Measurements from ENCODE around the gene MRPL11.

MRPL11 gene

DNA sequence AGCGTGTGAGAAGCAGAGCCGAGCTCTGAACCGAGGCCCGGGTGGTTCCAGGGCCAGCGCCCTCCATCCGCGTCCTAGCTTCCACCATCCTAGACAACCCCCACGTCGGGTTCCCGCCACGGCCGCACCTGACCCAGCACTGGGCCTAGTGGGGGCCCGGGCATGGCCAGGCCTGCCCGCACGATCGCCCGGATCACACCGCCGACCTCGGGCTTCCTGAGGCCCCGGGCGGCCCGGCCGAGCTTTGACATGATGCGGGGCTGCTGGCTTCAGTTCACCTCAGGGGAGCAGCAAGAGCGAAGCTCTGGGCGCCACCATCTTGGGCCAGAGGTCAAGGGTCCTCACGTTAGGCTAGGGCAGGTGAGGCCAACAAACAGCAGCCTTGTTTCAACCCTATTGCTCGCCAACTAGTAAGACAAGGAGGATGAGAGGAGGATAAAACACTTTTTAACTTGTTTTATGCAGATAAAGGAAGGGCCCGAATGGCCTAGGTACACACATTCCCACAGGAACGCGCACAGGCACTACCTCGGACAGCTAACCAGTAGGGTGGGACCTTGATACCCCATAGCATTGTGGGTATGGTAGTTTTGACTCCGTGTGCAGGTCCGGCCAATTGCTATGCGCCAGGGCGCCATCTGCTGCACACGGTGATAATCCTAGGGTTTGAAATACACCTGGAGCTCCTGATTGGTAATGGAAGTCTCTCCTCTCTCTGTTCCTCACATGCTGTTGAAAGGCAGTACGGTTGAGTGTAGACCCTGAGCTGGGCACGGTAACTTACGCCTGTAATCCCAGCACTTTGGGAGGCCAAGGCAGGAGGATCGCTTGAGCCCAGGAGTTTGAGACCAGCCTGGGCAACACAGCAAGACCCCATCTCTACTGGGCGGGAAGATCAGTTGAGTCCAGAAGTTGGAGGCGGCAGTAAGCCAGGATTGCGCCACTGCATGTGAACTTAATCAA is at the start of gene MRPL11:
Gene MRPL11 (minus strand): TSS at position 345 of the 963 bp plus-strand sequence. CDS start 94 bp downstream, at position 251.
- peak; percentile 76 for DNase-seq (ENCODE audit: low read depth)

DNA sequence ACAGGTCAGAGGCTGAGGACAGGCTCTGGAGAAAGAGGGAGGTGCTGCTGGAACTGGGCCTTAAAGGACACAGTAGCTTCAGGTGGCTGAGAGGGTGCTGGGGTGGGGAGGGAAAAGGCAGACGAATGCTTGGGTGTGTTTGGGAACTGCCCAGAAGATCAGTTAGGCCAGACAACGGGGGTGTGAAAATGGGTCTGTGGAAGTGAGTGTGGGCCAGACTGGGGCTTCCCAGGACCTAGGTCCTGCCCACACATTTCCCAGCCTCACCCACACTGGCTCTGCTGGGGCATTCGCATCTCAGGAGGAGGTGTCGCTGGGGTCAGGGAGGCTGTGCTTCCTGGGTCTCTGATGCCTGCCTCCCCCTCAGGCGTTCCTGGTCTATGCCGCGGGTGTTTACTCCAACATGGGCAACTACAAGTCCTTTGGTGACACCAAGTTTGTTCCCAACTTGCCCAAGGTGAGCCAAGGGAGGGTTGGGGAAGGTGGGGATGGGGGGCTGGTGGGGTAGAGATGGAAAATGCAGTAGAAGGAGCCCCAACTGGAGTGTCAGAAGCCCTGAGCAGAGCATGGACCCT is 46.2 kb upstream of the MRPL11 start:
- DNase-seq (ENCODE audit: low read depth), result no peak

DNA sequence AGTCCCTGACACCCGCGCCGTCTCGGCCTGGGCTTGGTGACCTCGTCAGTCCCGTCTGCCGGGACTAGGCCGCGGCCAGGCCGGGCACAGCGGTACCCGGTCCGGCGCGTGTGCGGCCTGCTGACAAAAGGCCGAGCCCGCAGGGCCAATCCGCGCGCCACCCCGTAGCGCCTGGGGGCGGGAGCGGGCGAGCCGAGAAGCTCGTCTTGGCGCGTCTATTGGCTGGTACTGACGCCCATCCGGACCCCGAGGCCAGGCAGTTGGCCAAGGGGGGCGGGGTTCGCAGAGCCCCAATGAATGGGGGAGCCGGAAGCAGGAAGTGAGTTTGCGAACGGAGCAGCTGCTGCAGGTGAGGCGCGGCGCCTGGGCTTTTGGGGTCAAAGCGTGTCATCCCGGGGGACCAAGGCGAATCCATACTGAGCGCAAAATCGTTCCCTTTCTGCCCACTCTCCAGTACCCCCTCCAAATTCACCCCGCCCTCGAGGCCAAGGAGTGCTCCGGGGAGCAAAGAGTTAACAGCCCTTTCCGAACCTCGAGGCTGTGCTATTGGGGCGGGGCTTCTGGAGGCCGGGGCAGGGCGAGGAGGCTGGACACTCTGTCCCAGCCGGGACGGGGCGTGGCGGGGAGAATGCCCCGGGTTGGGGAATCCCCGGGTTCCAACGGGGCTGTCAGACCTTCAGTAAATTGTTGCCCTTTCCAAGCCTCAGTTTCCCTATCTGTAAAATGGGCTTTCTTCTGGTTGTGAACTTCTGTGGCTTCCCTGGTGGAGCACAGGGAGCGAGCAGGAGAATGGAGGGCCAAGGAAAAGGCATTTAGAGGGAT is 41.7 kb upstream of the MRPL11 start, which contains the start of gene DPP3:
Gene DPP3 (plus strand): TSS at position 318 of the 822 bp plus-strand sequence. CDS start 1,767 bp downstream, outside the sequence.
- DNase-seq (ENCODE audit: low read depth), result peak; percentile 91

DNA sequence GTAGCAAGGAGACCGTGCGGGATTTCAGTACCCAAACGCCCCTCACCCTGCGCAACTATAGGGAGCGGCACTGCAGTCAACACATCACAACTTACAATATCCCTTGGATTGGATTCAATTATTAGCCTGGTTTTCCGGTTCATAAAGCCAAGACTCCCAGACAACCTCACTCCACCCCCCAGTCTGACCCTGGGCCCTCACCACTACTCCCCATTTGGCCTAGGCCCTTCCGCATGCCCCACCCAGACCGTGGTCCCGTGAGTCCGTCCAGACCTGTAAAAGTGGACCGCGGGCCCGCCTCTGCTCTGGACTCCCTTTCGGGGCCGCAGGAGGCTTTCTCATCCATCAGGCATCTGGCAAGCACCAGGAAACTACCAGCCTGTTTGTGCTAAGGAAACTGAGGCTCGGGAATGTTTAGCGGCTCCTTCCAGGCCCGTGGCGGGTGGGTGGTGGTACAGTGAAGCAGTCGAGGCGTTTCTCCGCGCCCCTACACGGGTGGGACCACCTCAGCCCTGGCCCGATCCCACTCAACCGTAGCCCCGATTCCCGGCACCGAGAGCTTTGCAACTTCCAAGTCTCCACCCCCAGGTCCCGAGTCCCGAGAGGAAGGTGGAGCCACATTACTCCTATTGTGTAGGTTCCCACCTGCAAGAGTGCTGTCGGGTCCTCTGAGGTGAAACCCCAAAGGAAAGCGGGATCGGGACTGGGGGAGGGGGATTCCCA is 40.9 kb upstream of the MRPL11 start:
- no peak for DNase-seq (ENCODE audit: low read depth)

DNA sequence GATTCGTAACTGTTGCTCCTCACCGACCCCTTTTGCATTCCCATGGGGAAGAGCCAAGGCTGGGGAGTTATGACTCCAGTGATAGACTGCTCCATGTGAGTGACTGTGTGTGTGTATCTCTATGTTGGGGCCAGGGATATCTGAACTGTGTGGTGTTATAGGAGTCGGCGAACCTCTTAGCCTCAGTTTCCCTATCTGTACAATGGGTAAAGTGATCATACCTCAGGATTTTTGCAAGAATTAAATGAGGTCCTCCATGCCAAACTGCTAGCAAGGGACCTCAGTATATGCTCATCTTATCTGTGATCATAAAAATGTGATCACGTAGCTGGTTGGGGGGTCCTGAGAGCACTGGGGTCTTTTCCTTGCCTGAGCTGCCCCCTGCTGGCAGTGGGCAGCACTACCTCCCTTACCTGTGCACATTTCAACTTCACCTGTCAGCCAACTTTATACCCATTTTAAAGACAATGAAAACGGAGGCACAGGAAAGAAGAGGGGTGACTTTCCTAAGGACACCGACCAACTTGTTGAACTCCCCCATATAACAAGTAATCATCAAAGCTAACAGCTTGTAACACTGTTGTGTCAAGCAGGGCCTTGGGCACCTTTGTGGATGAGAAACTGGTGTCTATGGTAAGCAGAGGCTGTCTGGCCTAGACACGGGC is 40.2 kb upstream of the MRPL11 start:
- no peak for DNase-seq (ENCODE audit: low read depth)

DNA sequence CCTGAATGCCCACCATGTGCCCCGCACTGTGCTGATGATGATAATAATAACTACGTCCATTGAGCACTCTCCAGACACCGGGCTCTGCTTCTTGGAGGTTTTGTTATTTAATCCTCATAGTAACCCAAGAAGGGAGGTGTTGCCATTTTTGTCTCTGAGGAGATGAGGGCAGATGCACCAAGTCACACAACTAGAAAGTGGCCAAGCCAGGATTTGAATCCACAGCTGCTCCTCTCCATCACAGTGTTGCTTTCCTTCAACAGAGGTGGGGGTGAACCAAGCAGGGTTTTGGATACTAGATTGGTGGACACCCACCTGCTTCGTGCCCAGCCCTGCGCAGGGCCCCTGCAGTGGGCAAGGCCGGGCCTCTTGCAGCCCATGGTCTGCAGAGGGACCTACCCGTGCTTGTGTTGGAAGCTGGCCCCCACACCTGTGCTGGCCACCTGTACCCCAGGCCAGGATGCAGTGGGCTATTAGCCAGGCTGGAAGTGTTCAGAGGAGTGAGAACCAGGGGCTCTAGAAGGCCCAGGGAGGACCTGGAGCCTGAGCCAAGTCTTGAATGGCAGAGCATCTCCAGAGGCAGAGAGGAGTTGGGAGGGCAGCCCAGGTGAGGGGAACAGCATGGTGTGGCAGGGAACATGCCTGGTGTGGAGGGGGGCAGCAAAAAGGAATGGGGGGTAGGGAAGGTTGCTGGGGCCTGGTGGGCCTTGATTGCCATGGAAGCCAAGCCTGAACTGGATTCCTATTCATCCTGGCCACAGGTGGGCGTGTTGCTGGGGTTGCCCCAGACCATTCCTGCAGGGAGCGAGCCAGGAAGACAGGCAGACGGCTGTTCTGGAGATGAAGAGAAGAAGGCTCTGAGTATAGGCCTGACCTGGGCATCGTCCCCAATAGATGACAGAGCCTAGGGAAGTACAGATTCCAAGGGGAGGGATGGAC is 38.9 kb upstream of the MRPL11 start:
- no peak for DNase-seq (ENCODE audit: low read depth)

DNA sequence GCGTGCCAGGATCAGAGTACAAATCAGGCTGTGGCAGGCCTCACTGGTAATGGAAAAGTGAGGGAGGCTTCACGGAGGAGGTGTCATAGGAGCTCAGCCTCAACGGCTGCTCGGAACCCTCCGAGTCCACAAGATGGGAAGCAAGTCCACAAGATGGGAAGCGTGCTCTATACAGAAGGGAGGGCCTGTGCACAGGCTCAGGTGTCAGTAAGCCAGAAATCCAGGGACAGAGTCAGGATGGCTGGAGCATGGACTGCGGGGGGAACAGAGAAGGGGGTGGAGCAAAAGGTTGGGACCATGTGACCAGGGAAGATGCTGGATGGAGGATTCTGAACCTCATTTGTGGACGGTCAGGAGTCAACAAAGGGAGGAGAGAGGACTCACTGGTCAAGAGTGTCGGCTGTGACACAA is 38.2 kb upstream of the MRPL11 start:
- DNase-seq (ENCODE audit: low read depth), result no peak

DNA sequence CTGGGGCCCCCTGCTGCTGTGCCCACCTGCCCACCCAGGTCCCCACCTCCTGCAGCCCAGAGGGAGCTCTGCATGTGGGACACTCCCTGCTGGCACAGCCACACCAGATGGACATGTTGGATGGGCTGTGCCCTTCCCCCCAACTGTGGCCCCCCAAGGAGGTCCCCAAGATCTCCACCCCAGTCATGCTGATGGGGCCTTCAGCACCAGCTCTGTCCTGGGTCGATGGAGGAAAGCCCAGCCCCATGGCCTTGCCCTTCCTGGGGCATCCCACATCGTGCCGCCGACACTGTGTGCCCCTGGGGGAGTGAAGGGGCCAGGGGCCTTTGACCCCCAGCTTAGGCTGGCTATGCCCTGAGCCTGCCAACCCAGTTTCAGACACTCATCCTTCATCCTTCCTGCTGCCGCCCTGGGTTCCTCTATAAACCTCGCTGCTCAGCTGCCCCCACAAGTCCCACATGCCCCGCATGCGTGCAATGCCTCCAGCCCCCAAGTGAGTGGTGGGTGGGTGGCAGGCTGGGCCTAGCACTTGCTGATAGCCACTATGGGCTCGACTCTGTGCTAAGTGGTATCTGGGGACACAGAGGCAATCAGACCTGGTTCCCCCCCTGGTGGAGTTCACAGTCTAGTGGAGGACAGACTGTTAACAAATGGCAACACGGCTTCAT is 37.7 kb upstream of the MRPL11 start:
- DNase-seq (ENCODE audit: low read depth), result no peak

DNA sequence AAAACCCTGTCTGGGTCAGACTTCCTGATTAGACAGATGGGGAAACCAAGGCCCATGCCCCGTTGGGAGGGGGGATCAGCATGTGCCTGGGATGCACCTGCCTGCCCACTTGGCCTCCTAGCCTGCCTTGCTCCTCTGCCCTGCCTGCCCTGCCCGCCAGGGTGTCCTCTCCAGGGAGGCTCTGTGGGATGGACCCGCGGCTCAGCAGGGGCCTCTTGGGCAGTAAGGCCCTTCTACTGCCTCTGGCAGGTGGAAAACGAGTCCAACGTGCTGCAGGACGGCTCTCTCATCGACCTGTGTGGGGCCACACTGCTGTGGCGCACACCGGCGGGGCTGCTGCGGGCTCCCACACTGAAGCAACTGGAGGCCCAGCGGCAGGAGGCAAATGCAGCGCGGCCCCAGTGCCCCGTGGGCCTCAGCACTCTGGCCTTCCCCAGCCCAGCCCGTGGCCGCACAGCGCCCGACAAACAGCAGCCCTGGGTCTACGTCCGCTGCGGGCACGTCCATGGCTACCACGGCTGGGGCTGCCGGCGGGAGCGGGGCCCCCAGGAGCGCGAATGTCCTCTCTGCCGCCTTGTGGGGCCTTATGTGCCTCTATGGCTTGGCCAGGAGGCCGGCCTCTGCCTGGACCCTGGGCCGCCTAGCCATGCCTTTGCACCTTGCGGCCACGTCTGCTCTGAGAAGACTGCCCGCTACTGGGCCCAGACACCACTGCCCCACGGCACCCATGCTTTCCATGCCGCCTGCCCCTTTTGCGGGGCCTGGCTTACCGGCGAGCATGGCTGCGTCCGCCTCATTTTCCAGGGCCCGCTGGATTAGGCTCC is 36.9 kb upstream of the MRPL11 start:
- DNase-seq (ENCODE audit: low read depth), result no peak

DNA sequence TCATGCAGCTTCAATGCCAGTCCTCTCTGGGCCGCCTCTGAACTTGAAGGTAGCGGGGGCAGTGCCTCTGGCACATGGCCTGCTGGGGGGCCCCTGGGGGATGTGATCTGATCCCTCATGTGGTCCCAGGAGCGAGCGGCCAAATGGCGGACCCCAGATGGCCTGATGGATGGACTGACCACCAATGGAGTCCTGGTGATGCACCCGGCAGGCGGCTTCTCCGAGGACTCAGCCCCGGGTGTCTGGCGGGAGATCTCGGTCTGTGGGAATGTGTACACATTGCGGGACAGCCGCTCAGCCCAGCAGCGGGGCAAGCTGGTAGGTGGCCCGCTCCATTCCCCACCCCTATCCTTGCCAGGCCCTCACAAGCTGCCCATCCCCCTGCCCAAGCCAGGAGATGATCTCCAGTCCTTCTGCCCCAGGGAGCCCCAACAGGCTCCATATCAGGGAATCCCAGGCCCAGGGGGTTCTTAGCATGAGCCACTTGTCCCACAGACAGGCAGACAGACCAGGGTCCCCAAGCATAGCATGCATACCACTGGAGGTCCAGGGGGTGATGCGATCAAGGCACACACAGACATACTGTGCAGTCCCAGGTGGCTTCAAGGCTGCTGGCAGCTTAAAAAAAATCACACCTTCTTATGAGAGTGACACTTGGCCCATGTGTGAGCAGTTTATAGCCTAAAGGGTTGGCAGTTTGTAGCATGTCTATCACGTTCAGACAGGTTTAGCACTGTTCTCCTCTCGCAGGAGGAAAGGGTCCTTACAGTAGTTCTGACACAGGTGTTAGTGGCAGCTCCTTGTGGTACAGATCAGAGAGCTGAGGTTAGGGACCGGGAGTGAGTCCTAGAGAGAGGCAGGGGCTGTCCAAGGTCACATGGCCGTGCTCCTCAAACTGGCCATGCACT is 35.2 kb upstream of the MRPL11 start:
- DNase-seq (ENCODE audit: low read depth), result no peak

DNA sequence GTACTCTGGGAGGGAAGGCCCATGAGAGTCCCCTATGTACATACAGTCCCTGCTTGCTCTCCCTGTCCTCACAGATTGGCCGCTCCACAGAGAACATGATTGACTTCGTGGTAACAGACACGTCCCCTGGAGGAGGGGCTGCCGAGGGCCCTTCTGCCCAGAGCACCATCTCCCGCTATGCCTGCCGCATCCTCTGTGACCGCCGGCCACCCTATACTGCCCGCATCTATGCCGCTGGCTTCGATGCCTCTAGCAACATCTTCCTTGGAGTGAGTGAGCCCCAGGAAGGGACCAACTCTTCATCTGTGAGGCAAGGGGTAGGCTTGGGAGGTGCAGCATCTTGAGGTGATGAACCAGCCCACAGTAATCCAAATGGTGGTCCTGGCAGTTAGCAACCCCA is 34.5 kb upstream of the MRPL11 start:
- no peak for DNase-seq (ENCODE audit: low read depth)

DNA sequence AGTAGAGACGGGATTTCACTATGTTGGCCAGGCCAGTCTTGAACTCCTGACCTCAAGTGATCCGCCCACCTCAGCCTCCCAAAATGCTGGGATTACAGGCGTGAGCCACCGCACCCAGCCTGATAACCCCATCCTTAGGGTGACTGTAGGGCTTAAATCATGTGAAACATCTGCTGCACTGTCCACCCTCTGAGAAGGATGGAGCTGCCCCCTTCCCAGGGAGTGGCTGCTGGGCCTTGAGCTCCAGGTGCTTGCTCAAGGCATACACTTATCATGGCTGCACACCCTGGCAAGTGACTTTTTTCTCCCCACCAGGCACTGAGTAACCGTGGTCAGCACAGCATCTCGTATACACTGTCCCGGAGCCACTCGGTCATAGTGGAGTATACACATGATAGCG is 33.4 kb upstream of the MRPL11 start:
- DNase-seq (ENCODE audit: low read depth), result no peak

DNA sequence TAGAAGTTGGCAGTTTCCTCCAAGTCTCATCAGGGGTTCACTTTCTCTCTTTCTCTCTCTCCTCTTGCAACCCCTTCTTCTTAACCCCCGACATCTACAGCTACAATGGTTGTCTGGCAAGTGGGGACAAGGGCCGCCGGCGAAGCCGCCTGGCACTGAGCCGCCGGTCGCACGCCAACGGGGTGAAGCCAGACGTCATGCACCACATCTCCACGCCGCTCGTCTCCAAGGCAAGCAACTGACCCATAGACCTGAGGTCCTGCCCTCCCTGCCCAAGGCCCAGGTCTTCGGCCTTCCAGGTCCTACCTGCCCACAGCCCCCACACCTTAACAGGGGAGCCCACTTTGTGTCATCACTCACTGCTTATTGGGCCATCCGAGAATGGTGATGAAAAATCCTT is 32.5 kb upstream of the MRPL11 start:
- DNase-seq (ENCODE audit: low read depth), result no peak

DNA sequence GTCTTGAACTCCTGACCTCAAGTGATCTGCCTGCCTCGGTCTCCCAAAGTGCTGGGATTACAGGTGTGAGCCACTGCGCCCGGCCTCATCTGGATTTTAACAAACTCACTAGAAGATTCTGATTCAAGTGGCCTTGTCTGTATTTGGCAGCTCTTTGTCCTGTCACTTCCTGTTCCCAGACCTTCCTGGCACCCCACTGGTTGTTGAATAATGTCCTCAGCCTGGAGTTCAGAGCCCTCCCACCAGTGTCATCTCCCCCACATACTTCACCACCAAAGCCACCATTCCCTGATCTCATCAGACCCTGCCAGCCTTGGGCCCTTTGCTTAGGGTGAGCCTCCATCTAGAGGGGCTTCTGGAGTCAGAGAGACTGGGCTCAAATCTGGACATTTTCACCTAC is 31.4 kb upstream of the MRPL11 start:
- no peak for DNase-seq (ENCODE audit: low read depth)

DNA sequence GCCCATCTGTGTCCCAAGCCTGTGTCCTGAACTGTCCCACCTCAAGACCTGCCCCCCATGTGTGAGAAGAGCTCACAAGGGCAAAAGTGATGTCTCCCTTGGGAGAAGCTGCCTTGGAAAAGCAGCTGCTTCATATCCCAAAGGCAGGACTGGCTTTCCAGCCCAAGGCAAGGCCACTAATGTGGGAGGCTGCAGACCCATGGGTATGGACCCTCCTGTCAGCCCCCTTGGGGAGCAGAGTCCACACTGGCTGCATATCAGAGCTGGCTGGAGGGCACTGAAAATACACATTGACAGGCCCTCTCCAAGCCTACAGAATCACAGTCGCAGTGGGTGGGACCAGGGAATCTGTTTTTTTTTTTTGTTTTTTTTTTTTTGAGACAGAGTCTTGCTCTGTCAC is 30.8 kb upstream of the MRPL11 start:
- no peak for DNase-seq (ENCODE audit: low read depth)

DNA sequence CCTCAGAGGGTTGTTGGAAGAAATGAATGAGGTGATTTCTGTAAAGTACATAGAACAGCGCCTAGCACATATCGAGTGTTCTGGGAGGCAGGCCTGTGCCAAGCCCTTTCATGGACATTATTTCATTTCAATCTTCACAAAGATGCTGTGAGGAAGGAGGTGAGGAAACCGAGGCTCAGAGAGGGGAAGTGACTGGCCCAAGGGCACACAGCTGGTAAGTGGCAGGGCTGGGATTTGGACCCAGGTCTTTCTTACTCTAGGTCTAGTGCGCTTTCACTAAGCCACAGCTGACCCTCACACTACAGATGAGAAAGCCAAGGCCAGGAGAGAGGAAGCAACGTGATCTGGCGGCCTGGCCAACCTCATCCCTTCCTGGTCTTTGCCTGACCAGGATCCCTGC is 30.0 kb upstream of the MRPL11 start:
- DNase-seq (ENCODE audit: low read depth), result no peak

DNA sequence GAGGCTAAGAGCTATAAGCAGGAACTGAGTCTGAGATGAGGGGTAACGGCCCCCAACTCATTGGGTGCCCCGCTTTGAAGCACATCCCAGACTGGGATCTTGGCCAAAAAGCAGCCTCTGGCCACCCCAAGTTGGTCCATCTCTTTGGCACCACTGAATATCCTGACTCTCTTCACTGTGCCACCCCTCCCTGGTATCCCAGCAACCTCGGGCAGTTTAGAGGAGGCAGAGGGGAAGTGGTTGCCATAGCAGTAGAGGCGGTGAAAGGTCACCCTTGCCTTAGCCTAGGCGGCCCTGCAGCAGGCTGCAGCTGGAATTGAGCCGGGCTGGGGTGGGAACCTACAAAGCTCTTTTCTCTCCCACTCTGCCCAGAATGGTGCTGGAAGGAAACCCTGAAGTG is 29.1 kb upstream of the MRPL11 start:
- DNase-seq (ENCODE audit: low read depth), result no peak

Measured in stimulated activated CD8-positive, alpha-beta memory T cell treated with anti-CD3 and anti-CD28 coated beads, Interleukin-15, amount 100 ng/mL, for 1 hour (primary cell).